Suprapubic skin (tissue), 4 donors: Measurements from ENCODE around the gene ICAM5. TPM values are rescaled to one million over a fixed set of nuclear protein-coding genes. Genes with fewer than 3 reads are reported as not detected.
A peak's percentile ranks its signal among the peaks of the same experiment; 100 is the strongest.
"Not testable (repeated sequence)": the region's sequence is repeated elsewhere in the genome, so short reads cannot be mapped to it uniquely, and the experiment has no call there.

Source experiments
- DNase-seq, 2 donors: peaks; one replicate each; pipeline ENCODE4 v3.0.0-alpha.2; 2019; ENCODE audit warnings: low spot score in 2 of 2
- H3K27ac ChIP-seq: fragments of 200-600 bp; sonication (generic); one replicate; pipeline ENCODE4 v1.5.1; 2019
- H3K27me3 ChIP-seq: fragments of 200-600 bp; sonication (generic); one replicate; pipeline ENCODE4 v1.5.1; 2019
- H3K36me3 ChIP-seq: fragments of 200-600 bp; sonication (generic); one replicate; pipeline ENCODE4 v1.5.1; 2019
- H3K4me1 ChIP-seq: fragments of 200-600 bp; sonication (generic); one replicate; pipeline ENCODE4 v1.5.1; 2019
- H3K4me3 ChIP-seq: fragments of 200-600 bp; sonication (generic); one replicate; pipeline ENCODE4 v1.5.1; 2019; ENCODE audit warnings: mild to moderate bottlenecking
- H3K9me3 ChIP-seq: fragments of 200-600 bp; sonication (generic); one replicate; pipeline ENCODE4 v1.5.1; 2019
- CTCF ChIP-seq, 2 donors: fragments of 200-600 bp in 1 of 2; fragments of 450-650 bp in 1 of 2; sonication (generic) in 1 of 2; IDR thresholded peaks; one replicate each; pipeline ENCODE4 v1.5.1; 2016 to 2019; ENCODE audit warnings: antibody characterized with exemption in 2 of 2, mild to moderate bottlenecking in 1 of 2, moderate library complexity in 1 of 2
- EP300 ChIP-seq: sonication (generic); formaldehyde crosslinking; IDR thresholded peaks from one replicate; pipeline ENCODE4 v1.6.1; 2017; ENCODE audit warnings: antibody characterized with exemption
- POLR2A ChIP-seq, 2 donors: fragments of 450-650 bp; IDR thresholded peaks; one replicate each; pipeline ENCODE4 v1.6.1; 2017; ENCODE audit warnings: antibody characterized with exemption in 2 of 2, mild to moderate bottlenecking in 2 of 2, moderate library complexity in 2 of 2
- POLR2AphosphoS5 ChIP-seq, 3 donors: sonication (generic); formaldehyde crosslinking; IDR thresholded peaks; one replicate each; pipeline ENCODE4 v1.6.1; 2017; ENCODE audit warnings: antibody characterized with exemption in 3 of 3
- WGBS: methylation state at CpG from one replicate; pipeline ENCODE4 v1.1.5; 2018; 5-methylcytosine and 5-hydroxymethylcytosine counted together
- total RNA-seq, 4 donors: library from RNA; depleted of rRNA; stranded (reverse); fragments of >200 nt; gene quantifications; one replicate each; pipeline ENCODE4 v1.1.0, GENCODE V29; 2016

The ICAM5 gene
- under 1 TPM in 3 of 4 donors, not detected in 1; 0.21 to 0.97 (median 0.62) TPM for total RNA-seq

- no peak for TF ChIP-seq POLR2A (IDR thresholded peaks at IDR 0.05)
- TF ChIP-seq EP300: no peak
- TF ChIP-seq CTCF (IDR thresholded peaks at IDR 0.05): no peak
- TF ChIP-seq POLR2AphosphoS5 (IDR thresholded peaks at IDR 0.05): no peak
- Histone ChIP-seq H3K4me1 (peaks cover 71% of the 10 kb centered on the region), H3K27me3 (peaks cover 79% of the 10 kb centered on the region), H3K36me3 (peaks cover 11% of the 10 kb centered on the region), H3K27ac (no peak within 1 kb of the TSS), H3K4me3 (peak within 1 kb of the TSS; percentile 45), H3K9me3 (no peaks in the 10 kb centered on the region)
- DNase-seq: no peak
- 1% methylated on average over 15 of the region's 45 CpGs for WGBS
Observed at GRCh38 chr19:10289836-10290356, at the start of gene ICAM5. Gene ICAM5 (plus strand): TSS chr19:10289952. CDS start chr19:10290044, 92 bp downstream.

- not testable (repeated sequence) for H3K27ac ChIP-seq, H3K27me3 ChIP-seq, H3K36me3 ChIP-seq, H3K9me3 ChIP-seq, H3K4me1 ChIP-seq, DNase-seq, H3K4me3 ChIP-seq
- WGBS: 94% methylated on average over 11 of the region's 11 CpGs
Observed at GRCh38 chr19:10241826-10242449, 47.8 kb upstream of the ICAM5 start.

- DNase-seq: no peak
- H3K27me3 ChIP-seq: no peaks in the 10 kb centered on the region
- WGBS: 90% methylated on average over 7 of the region's 7 CpGs
Observed at GRCh38 chr19:10243606-10244005, 46.1 kb upstream of the ICAM5 start.

GRCh38 chr19:10245189-10245939 is 44.4 kb upstream of the ICAM5 start:
- TF ChIP-seq POLR2AphosphoS5 (IDR thresholded peaks at IDR 0.05): no peak
- no peak for TF ChIP-seq EP300
- TF ChIP-seq POLR2A (IDR thresholded peaks at IDR 0.05): no peak
- TF ChIP-seq CTCF (IDR thresholded peaks at IDR 0.05): no peak

More at GRCh38 chr19:10243606-10244005, 46.1 kb upstream of the ICAM5 start:
- no peak overlapping the region for H3K4me3 ChIP-seq
- H3K36me3 ChIP-seq: no peaks in the 10 kb centered on the region
- no peaks in the 10 kb centered on the region for H3K9me3 ChIP-seq
- H3K4me1 ChIP-seq: no peaks in the 10 kb centered on the region
- TF ChIP-seq POLR2AphosphoS5 (IDR thresholded peaks at IDR 0.05): no peak
- no peak for TF ChIP-seq POLR2A (IDR thresholded peaks at IDR 0.05)
- no peak for TF ChIP-seq CTCF (IDR thresholded peaks at IDR 0.05)
- TF ChIP-seq EP300: no peak
- no peak overlapping the region for H3K27ac ChIP-seq

GRCh38 chr19:10246511-10246910 is 43.2 kb upstream of the ICAM5 start:
- H3K27me3 ChIP-seq: no peaks in the 10 kb centered on the region
- TF ChIP-seq POLR2A (IDR thresholded peaks at IDR 0.05) (no peak), CTCF (IDR thresholded peaks at IDR 0.05) (no peak), EP300 (no peak), POLR2AphosphoS5 (IDR thresholded peaks at IDR 0.05) (no peak)

More at GRCh38 chr19:10245189-10245939, 44.4 kb upstream of the ICAM5 start:
- no peaks in the 10 kb centered on the region for H3K36me3 ChIP-seq
- peaks cover 3% of the 10 kb centered on the region for H3K4me1 ChIP-seq
- WGBS: 86% methylated on average over 9 of the region's 9 CpGs
- H3K4me3 ChIP-seq: no peak overlapping the region
- no peak for DNase-seq
- H3K9me3 ChIP-seq: no peaks in the 10 kb centered on the region
- H3K27me3 ChIP-seq: no peaks in the 10 kb centered on the region
- H3K27ac ChIP-seq: no peak overlapping the region

More at GRCh38 chr19:10246511-10246910, 43.2 kb upstream of the ICAM5 start:
- Histone ChIP-seq H3K27ac (no peak overlapping the region), H3K9me3 (no peaks in the 10 kb centered on the region), H3K4me3 (no peak overlapping the region), H3K4me1 (peaks cover 9% of the 10 kb centered on the region), H3K36me3 (no peaks in the 10 kb centered on the region)
- no peak for DNase-seq
- WGBS: 84% methylated on average over 6 of the region's 6 CpGs
